AML-193 (cell line): ENCODE measurements around the gene UACA.
A peak's percentile ranks its signal among the peaks of the same experiment; 100 is the strongest.
"Not testable (repeated sequence)": the region's sequence is repeated elsewhere in the genome, so short reads cannot be mapped to it uniquely, and the experiment has no call there.

Source experiments
- DNase-seq, 2 experiments: peaks; one replicate each; lab custom pipeline; 2025; lab: John Stamatoyannopoulos, UW

Gene UACA

GRCh38 chr15:70752193-70752635 lies 11.1 kb downstream of the UACA start:
- no peak for DNase-seq

GRCh38 chr15:70750203-70750869 lies 13.0 kb downstream of the UACA start:
- no peak for DNase-seq

GRCh38 chr15:70748281-70748747 lies 15.0 kb downstream of the UACA start:
- peak; percentile 6 to 8 for DNase-seq

GRCh38 chr15:70746598-70746997 lies 16.8 kb downstream of the UACA start:
- not testable (repeated sequence) for DNase-seq

- no peak for DNase-seq
Observed at GRCh38 chr15:70742928-70743327, 20.4 kb downstream of the UACA start.

GRCh38 chr15:70741677-70742293 lies 21.6 kb downstream of the UACA start:
- peak; percentile 22 to 33 for DNase-seq

- DNase-seq, result peak; percentile 47 to 55
Observed at GRCh38 chr15:70741107-70741531, 22.2 kb downstream of the UACA start.

GRCh38 chr15:70735040-70735439 lies 28.3 kb downstream of the UACA start:
- not testable (repeated sequence) for DNase-seq

- DNase-seq, result no peak
Observed at GRCh38 chr15:70729164-70729563, 34.2 kb downstream of the UACA start.

- DNase-seq, result no peak
Observed at GRCh38 chr15:70726753-70727152, 36.6 kb downstream of the UACA start.

- no peak for DNase-seq
Observed at GRCh38 chr15:70723927-70724326, 39.4 kb downstream of the UACA start.

GRCh38 chr15:70723122-70723422 lies 40.3 kb downstream of the UACA start:
- DNase-seq, result no peak

- peak; percentile 15 to 31 for DNase-seq
Observed at GRCh38 chr15:70722266-70723121, 40.9 kb downstream of the UACA start.

- DNase-seq, result no peak
Observed at GRCh38 chr15:70720228-70721016, 42.9 kb downstream of the UACA start.

- no peak for DNase-seq
Observed at GRCh38 chr15:70717237-70717793, 46.0 kb downstream of the UACA start.

GRCh38 chr15:70715840-70716485 lies 47.4 kb downstream of the UACA start:
- DNase-seq, result no peak

- no peak for DNase-seq
Observed at GRCh38 chr15:70714565-70714964, 48.8 kb downstream of the UACA start.

- DNase-seq, result no peak
Observed at GRCh38 chr15:70714015-70714414, 49.3 kb downstream of the UACA start.

- no peak for DNase-seq
Observed at GRCh38 chr15:70712271-70712670, 51.1 kb downstream of the UACA start.

GRCh38 chr15:70710714-70711113 lies 52.6 kb downstream of the UACA start:
- no peak for DNase-seq

GRCh38 chr15:70708839-70709238 lies 54.5 kb downstream of the UACA start:
- no peak for DNase-seq
